KOPT-K1 (cell line): ENCODE measurements around the gene HHAT.

Experiments used
- H3K27ac ChIP-seq: fragments of 200-600 bp; sonication (generic); 2 replicates; pipeline ENCODE4 v1.5.1; 2016; ENCODE audit warnings: antibody characterized with exemption, mild to moderate bottlenecking, low read depth, low read length; ENCODE audit not compliant: poor library complexity, severe bottlenecking
- H3K36me3 ChIP-seq: fragments of 200-600 bp; sonication (generic); 2 replicates; pipeline ENCODE4 v1.5.1; 2017; ENCODE audit warnings: antibody characterized with exemption, mild to moderate bottlenecking, low read length, moderate library complexity; ENCODE audit not compliant: insufficient read depth
- H3K9me3 ChIP-seq: fragments of 200-600 bp; sonication (generic); 2 replicates; pipeline ENCODE4 v1.5.1; 2017; ENCODE audit warnings: antibody characterized with exemption, low read length, mild to moderate bottlenecking; ENCODE audit not compliant: insufficient read depth, poor library complexity, severe bottlenecking

HHAT gene

DNA sequence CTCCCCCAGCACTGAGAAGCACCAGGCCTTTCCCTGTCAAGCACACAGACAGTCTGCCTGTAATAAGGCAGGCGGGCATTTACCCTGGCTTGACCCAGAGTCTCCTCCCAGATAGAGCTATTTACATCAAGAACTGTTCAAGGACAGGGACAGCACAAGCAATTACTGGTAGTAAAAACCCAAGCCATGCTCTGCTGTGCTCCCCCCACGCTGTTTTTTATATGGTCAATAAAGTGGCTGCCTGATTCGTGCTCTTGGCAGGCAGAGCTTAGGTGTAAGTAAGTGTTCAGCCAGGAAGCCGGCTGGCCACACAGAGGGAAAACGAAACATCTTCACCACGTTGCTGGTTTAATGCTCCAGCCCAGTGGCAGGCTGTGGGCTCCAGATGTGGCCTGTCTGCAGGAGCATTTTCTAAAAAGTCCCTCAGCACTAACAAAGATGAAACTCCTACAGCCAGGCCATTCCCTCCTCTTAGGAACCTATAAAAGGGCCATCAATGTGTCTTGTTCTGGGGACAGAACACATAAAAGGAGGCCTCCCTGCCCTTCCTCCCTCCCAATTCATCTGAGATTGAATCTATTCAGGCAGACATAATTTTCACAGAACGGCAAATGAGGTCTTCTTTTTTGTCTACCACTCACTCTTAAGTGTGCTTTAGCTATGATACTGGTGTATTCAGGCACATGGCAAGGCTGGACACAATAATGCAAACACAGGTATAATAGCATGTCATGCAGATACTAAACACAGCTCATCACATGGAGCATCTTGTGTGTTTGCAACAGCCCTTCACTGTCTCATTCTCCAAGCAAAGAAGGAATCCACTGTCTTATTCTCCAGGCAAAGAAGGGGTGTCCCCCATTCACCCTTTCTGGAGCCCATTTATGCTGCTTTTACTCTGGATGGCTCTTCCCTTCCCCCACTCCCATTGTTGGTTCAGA lies 378.9 kb downstream of the HHAT start:
- no peak overlapping the region for H3K27ac ChIP-seq
- no peaks in the 10 kb centered on the region for H3K36me3 ChIP-seq
- H3K9me3 ChIP-seq = no peaks in the 10 kb centered on the region

DNA sequence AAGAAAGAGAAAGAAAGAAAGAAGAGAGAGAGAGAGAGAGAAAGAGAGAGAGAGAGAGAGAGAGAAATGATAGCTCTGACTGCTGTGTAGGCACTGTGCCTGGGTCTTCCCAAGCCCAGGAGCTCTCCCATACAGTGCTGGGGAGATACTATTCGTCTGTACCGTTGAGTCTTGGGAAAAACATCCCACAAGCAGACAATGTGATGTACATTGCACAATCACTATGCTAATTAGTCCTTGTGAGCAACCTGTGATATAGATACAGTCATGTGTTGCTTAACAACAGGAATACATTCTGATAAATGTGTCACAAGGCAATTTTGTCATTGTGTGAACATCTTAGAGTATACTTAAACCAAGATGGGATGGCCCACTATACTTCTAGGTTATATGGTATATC lies 381.0 kb downstream of the HHAT start:
- Histone ChIP-seq H3K27ac (no peak overlapping the region), H3K36me3 (no peaks in the 10 kb centered on the region), H3K9me3 (no peaks in the 10 kb centered on the region)

DNA sequence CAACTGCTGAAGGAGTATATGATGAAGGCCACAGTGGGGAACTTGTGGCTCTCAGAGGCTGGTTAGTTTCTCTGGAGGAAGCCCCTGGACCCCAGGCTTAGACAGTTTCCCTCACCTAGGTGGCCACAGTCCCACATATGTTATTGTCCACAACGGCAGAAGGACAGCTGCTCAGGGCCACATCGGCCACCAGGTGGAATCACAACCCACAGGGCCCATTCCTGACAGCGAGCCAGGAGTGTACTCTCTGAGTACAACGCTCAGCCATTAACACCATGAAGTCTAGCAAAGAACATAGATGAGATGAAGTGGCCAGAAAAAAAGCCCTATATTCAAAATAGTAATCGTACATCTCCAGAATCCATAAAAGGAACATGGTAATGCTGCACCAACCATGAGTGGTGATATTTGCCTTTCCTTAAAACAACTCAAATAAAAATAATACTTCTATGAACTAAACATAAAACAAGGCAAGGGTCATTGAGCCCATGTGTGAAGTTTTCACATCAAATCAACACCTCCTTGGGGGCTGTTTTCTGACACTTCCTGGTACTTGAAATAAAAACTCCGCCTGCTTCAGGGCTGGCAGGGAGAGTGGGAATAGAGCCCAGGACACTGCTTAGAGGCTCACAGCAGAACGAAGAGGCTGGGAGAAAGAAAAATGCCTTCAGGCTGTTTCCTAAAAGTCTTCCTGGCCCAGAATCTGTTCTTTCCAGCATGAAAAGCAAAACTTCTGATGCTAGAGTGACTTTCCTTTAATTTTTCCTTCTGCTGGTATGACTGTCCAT lies 383.3 kb downstream of the HHAT start:
- H3K9me3 ChIP-seq = no peaks in the 10 kb centered on the region
- H3K36me3 ChIP-seq = no peaks in the 10 kb centered on the region
- no peak overlapping the region for H3K27ac ChIP-seq

DNA sequence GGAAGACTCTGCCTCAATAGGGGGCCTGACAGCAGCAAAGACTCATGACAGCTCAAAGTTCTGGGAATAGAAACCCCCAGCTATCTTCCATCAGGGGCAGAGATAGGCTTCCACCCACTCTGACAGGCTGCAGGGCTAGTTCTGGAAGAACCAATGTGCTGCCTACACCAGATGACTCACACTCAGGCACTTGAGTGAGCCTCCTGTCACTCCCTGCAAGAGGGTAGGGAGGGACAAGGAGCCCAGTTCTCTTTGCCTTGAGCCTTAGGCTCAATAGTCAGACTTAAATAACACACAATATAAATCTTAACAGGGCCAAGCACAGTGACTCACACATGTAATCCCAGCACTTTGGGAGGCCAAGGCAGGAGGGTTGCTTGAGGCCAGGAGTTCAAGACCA lies 386.4 kb downstream of the HHAT start:
- no peaks in the 10 kb centered on the region for H3K36me3 ChIP-seq
- no peaks in the 10 kb centered on the region for H3K9me3 ChIP-seq

DNA sequence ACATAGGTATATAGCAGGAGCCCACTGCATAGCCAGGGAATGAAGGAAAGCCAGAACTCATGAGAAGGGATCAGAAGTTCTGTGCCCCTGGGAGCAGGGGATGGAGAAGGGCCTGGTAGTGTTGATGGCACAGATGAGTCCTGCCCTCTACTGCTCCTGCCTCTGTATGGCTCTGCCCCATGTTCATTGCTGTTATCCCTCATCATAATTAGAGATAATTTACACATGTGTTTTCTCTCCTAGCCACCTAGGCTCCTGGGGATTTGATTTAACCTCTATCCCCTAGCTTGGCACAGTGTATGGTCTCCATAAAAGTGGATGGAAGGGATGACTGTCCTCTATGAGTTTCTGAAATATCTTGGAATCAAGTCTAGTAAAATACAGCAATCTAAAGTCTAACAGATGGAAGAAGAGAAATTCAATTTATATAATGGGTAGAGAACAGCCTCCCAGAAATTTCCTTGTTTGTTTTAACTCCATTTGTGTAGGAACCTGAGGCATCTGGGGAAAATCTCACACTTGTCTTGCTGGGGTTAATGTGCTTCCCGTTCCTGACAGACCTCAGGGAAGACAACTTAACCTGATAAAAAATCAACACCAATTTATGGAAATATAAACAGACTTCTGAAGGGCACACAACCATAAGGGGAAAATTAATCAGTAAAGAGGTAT lies 393.8 kb downstream of the HHAT start:
- H3K36me3 ChIP-seq = no peaks in the 10 kb centered on the region
- H3K9me3 ChIP-seq = no peaks in the 10 kb centered on the region

More for the DNA sequence above, 386.4 kb downstream of the HHAT start:
- H3K27ac ChIP-seq = no peak overlapping the region

DNA sequence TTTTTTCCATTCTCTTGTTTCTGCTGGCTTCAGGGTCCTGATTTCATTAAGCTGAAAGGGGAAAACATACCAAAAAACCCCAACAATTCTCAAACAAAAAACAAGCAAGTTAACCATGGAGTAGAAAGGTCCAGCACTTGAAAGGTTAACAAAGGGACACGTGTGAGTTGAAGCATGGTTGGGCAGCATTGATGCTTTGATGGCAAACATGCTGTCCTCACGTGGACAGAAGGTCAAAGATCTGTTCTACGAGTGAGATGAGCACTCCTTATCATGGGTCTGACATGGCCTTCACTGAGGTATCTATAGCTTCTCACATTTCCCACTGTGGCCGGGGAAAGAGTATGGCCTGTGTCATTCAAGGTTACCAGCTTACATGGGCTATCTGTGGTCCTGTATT lies 394.9 kb downstream of the HHAT start:
- Histone ChIP-seq H3K36me3 (no peaks in the 10 kb centered on the region), H3K9me3 (no peaks in the 10 kb centered on the region), H3K27ac (no peak overlapping the region)

More for the DNA sequence above, 393.8 kb downstream of the HHAT start:
- no peak overlapping the region for H3K27ac ChIP-seq

DNA sequence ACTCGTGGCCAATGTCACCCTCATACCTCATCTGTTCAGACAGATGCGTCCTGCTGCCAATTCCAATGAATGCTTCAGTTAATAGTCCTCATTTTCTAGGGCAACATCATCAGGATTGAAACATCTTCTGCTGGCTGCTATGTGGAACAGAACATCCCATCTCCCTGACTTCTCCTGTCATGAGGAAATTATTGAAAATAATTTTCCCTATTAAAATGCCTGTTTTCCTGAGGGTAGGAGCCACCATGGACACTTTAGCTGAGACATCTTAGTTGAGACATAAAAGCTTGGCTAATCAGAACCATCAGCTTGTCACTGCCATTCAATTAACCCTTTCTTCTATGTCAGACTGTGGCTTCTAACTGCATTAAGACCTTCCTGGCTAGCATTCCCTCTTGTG lies 396.1 kb downstream of the HHAT start:
- no peak overlapping the region for H3K27ac ChIP-seq
- H3K36me3 ChIP-seq = no peaks in the 10 kb centered on the region
- H3K9me3 ChIP-seq = no peaks in the 10 kb centered on the region
